Mesodermal cell (in vitro differentiated cells): ENCODE results near the gene SFT2D2.
A peak's percentile ranks its signal among the peaks of the same experiment; 100 is the strongest.
"Not testable (repeated sequence)": the region's sequence is repeated elsewhere in the genome, so short reads cannot be mapped to it uniquely, and the experiment has no call there.

ENCODE experiments used
- H3K27ac ChIP-seq: 2 replicates; pipeline ENCODE4 v1.7.0; 2013; ENCODE audit warnings: mild to moderate bottlenecking, low read depth, low read length, moderate library complexity; ENCODE audit not compliant: severe bottlenecking
- H3K36me3 ChIP-seq: 2 replicates; pipeline ENCODE4 v1.7.1; 2013; ENCODE audit warnings: mild to moderate bottlenecking, low read length, moderate library complexity; ENCODE audit not compliant: control insufficient read depth, insufficient read depth
- H3K4me1 ChIP-seq: one replicate; pipeline ENCODE4 v1.7.1; 2013; ENCODE audit warnings: mild to moderate bottlenecking, low read length; ENCODE audit not compliant: insufficient read depth, control insufficient read depth, poor library complexity, severe bottlenecking
- H3K4me3 ChIP-seq: 2 replicates; pipeline ENCODE4 v1.7.0; 2013; ENCODE audit warnings: low read length, control low read depth, mild to moderate bottlenecking; ENCODE audit not compliant: insufficient read depth, poor library complexity, severe bottlenecking; ENCODE audit errors: extremely low read depth
- H3K9me3 ChIP-seq: 2 replicates; pipeline ENCODE4 v1.7.1; 2013; ENCODE audit warnings: mild to moderate bottlenecking, low read length, moderate library complexity; ENCODE audit not compliant: control insufficient read depth
- WGBS, 2 experiments: methylation state at CpG; one replicate each; pipeline ENCODE4 v1.1.5; 2013; ENCODE audit warnings: missing lambda C conversion rate in 2 of 2; ENCODE audit not compliant: insufficient coverage in 2 of 2; 5-methylcytosine and 5-hydroxymethylcytosine counted together

Gene SFT2D2

GRCh38 chr1:168199056-168199455 is 26.7 kb upstream of the SFT2D2 start:
- Histone ChIP-seq H3K9me3 (no peaks in the 10 kb centered on the region), H3K4me3 (no peak overlapping the region), H3K4me1 (peaks cover 2% of the 10 kb centered on the region), H3K36me3 (peaks cover 62% of the 10 kb centered on the region), H3K27ac (peak overlapping the region; percentile 16)
- no CpG with 5 or more reads among the region's 3 CpGs for WGBS, 2 experiments

GRCh38 chr1:168202941-168203654 is 22.7 kb upstream of the SFT2D2 start:
- H3K9me3 ChIP-seq: peaks cover 5% of the 10 kb centered on the region
- WGBS, 2 experiments: no CpG with 5 or more reads among the region's 1 CpG

GRCh38 chr1:168206111-168206510 is 19.7 kb upstream of the SFT2D2 start:
- peaks cover 18% of the 10 kb centered on the region for H3K36me3 ChIP-seq
- no peak overlapping the region for H3K27ac ChIP-seq
- peaks cover 5% of the 10 kb centered on the region for H3K9me3 ChIP-seq
- H3K4me1 ChIP-seq: peaks cover 2% of the 10 kb centered on the region
- no peak overlapping the region for H3K4me3 ChIP-seq

More at GRCh38 chr1:168202941-168203654, 22.7 kb upstream of the SFT2D2 start:
- H3K4me1 ChIP-seq: peaks cover 2% of the 10 kb centered on the region
- H3K4me3 ChIP-seq: no peak overlapping the region
- peaks cover 33% of the 10 kb centered on the region for H3K36me3 ChIP-seq
- H3K27ac ChIP-seq: no peak overlapping the region

- not testable (repeated sequence) for H3K27ac ChIP-seq, H3K4me3 ChIP-seq, H3K9me3 ChIP-seq, H3K4me1 ChIP-seq
- WGBS, 2 experiments: 100% methylated on average over 3 to 8 of the region's 34 CpGs
- H3K36me3 ChIP-seq: peaks cover 11% of the 10 kb centered on the region
These were observed 18.1 kb upstream of the SFT2D2 start for GRCh38 chr1:168207673-168208072.

GRCh38 chr1:168210312-168210711 is 15.5 kb upstream of the SFT2D2 start:
- Histone ChIP-seq H3K4me3 (no peak overlapping the region), H3K36me3 (no peaks in the 10 kb centered on the region), H3K27ac (no peak overlapping the region), H3K9me3 (peaks cover 8% of the 10 kb centered on the region), H3K4me1 (no peaks in the 10 kb centered on the region)
- 100% methylated on average over 2 of the region's 3 CpGs for WGBS, 2 experiments

GRCh38 chr1:168213349-168213748 is 12.5 kb upstream of the SFT2D2 start:
- WGBS, 2 experiments: 100% methylated on average over 1 of the region's 2 CpGs; no CpG with 5 or more reads in 1 of the 2 experiments
- Histone ChIP-seq H3K36me3 (no peaks in the 10 kb centered on the region), H3K27ac (no peak overlapping the region), H3K9me3 (peaks cover 3% of the 10 kb centered on the region), H3K4me1 (no peaks in the 10 kb centered on the region), H3K4me3 (no peak overlapping the region)

- Histone ChIP-seq H3K9me3 (peaks cover 3% of the 10 kb centered on the region), H3K36me3 (no peaks in the 10 kb centered on the region), H3K27ac (no peak overlapping the region), H3K4me3 (no peak overlapping the region), H3K4me1 (no peaks in the 10 kb centered on the region)
- 90 to 95% methylated on average over 2 to 4 of the region's 4 CpGs for WGBS, 2 experiments
These were observed 9.6 kb upstream of the SFT2D2 start for GRCh38 chr1:168216171-168216570.

- no peaks in the 10 kb centered on the region for H3K36me3 ChIP-seq
- no peaks in the 10 kb centered on the region for H3K9me3 ChIP-seq
- no peak overlapping the region for H3K27ac ChIP-seq
- no peak overlapping the region for H3K4me3 ChIP-seq
- H3K4me1 ChIP-seq: no peaks in the 10 kb centered on the region
- WGBS, 2 experiments: 89 to 92% methylated on average over 2 to 4 of the region's 4 CpGs
These were observed 8.1 kb upstream of the SFT2D2 start for GRCh38 chr1:168217664-168218063.

GRCh38 chr1:168218658-168219057 is 7.1 kb upstream of the SFT2D2 start:
- Histone ChIP-seq H3K27ac (no peak overlapping the region), H3K4me3 (no peak overlapping the region), H3K36me3 (no peaks in the 10 kb centered on the region), H3K4me1 (no peaks in the 10 kb centered on the region), H3K9me3 (peaks cover 8% of the 10 kb centered on the region)
- WGBS, 2 experiments: 79 to 85% methylated on average over 2 to 4 of the region's 4 CpGs

- 82 to 100% methylated on average over 1 to 3 of the region's 6 CpGs for WGBS, 2 experiments
- no peaks in the 10 kb centered on the region for H3K4me1 ChIP-seq
- no peak overlapping the region for H3K4me3 ChIP-seq
- H3K36me3 ChIP-seq: no peaks in the 10 kb centered on the region
- peaks cover 8% of the 10 kb centered on the region for H3K9me3 ChIP-seq
- no peak overlapping the region for H3K27ac ChIP-seq
These were observed 5.3 kb upstream of the SFT2D2 start for GRCh38 chr1:168220470-168220871.

GRCh38 chr1:168221275-168221674 is 4.5 kb upstream of the SFT2D2 start:
- Histone ChIP-seq H3K4me1 (no peaks in the 10 kb centered on the region), H3K27ac (no peak overlapping the region)
- WGBS, 2 experiments: 100% methylated on average over 1 to 2 of the region's 2 CpGs

More at GRCh38 chr1:168221275-168221674, 4.5 kb upstream of the SFT2D2 start:
- H3K9me3 ChIP-seq: peaks cover 8% of the 10 kb centered on the region
- H3K36me3 ChIP-seq: no peaks in the 10 kb centered on the region
- no peak overlapping the region for H3K4me3 ChIP-seq
